CD4-positive, alpha-beta T cell (primary cell): ENCODE results near the gene HLF. TPM values are rescaled to one million over a fixed set of nuclear protein-coding genes. Genes with fewer than 3 reads are reported as not detected.

Experiments
- ATAC-seq: fragments of 200-7000 bp; cut with Tn5 transposase; one replicate; pipeline ENCODE4 v1.10.0; 2022; ENCODE audit warnings: mild to moderate bottlenecking; ENCODE audit not compliant: poor library complexity
- CTCF ChIA-PET: fragments of 350-600 bp; sonication (Branson Sonifier 250); formaldehyde crosslinking; loops from one replicate; lab custom pipeline; 2021; ENCODE audit warnings: antibody characterized with exemption, inconsistent platforms; lab: Charles Lee
- POLR2A ChIA-PET: fragments of 350-600 bp; sonication (Branson Sonifier 250); formaldehyde crosslinking; loops from one replicate; lab custom pipeline; 2021; ENCODE audit warnings: antibody characterized with exemption, inconsistent platforms; lab: Charles Lee
- DNase-seq, 14 experiments: peaks; one replicate each; pipeline ENCODE4 v3.0.0-alpha.2; 2013 to 2020; ENCODE audit warnings: mixed read lengths in 2 of 14
- H3K27ac ChIP-seq, 2 donors: one replicate each; pipeline versions ENCODE4 v1.5.1 to v1.7.0; 2013; ENCODE audit warnings: low read length in 2 of 2, low read depth in 1 of 2, mild to moderate bottlenecking in 1 of 2
- H3K27me3 ChIP-seq, 2 experiments: 1 replicate in 1 of 2; 2 replicates in 1 of 2; pipeline versions ENCODE4 v1.6.1 to v1.7.0; 2013; ENCODE audit warnings: low read length in 2 of 2, control low read depth in 1 of 2, mild to moderate bottlenecking in 1 of 2, moderate library complexity in 1 of 2; ENCODE audit not compliant: insufficient read depth in 2 of 2, control insufficient read depth in 1 of 2
- H3K36me3 ChIP-seq: one replicate; pipeline ENCODE4 v1.6.1; 2013; ENCODE audit warnings: low read length, control low read depth; ENCODE audit not compliant: insufficient read depth
- H3K4me1 ChIP-seq: one replicate; pipeline ENCODE4 v1.6.1; 2013; ENCODE audit warnings: low read length, control low read depth; ENCODE audit not compliant: insufficient read depth
- H3K4me3 ChIP-seq: one replicate; pipeline ENCODE4 v1.5.1; 2013; ENCODE audit warnings: mild to moderate bottlenecking, low read length, moderate library complexity
- H3K9me3 ChIP-seq, 2 experiments: 1 replicate in 1 of 2; 2 replicates in 1 of 2; pipeline versions ENCODE4 v1.6.1 to v1.7.0; 2013; ENCODE audit warnings: low read length in 2 of 2, mild to moderate bottlenecking in 2 of 2, control low read depth in 1 of 2, moderate library complexity in 1 of 2; ENCODE audit not compliant: control insufficient read depth in 1 of 2, insufficient read depth in 1 of 2
- H3K27ac Mint-ChIP-seq: one replicate; pipeline ENCODE4 v1.8.0; 2020; ENCODE audit warnings: mixed read lengths
- H3K27me3 Mint-ChIP-seq: one replicate; pipeline ENCODE4 v1.8.0; 2021; ENCODE audit warnings: mixed read lengths
- H3K36me3 Mint-ChIP-seq: one replicate; pipeline ENCODE4 v1.8.0; 2021; ENCODE audit warnings: low read depth, mixed read lengths
- H3K4me1 Mint-ChIP-seq: one replicate; pipeline ENCODE4 v1.8.0; 2021; ENCODE audit warnings: low read depth, mixed read lengths
- H3K4me3 Mint-ChIP-seq: one replicate; pipeline ENCODE4 v1.8.0; 2020; ENCODE audit warnings: mild to moderate bottlenecking, mixed read lengths
- H3K9me3 Mint-ChIP-seq: one replicate; pipeline ENCODE4 v1.8.0; 2020; ENCODE audit warnings: mixed read lengths
- intact Hi-C, 2 experiments: fragments of 100-400 bp; cut with DNase I in 1 of 2; cut with micrococcal nuclease in 1 of 2; formaldehyde crosslinking; loops; one replicate each; pipeline versions ENCODE4 v1.15.1 to v1.9.0; 2023 to 2025; cut with DNase I, micrococcal nuclease
- total RNA-seq, 174 experiments: library from RNA in 2 of 174; stranded (reverse) in 2 of 174; gene quantifications; one replicate each; pipeline ENCODE4 v1.2.3 and lab custom pipeline; 2021 to 2026
- TF ChIP-seq, protein P1 (sequence below): fragments of 200-600 bp; IDR thresholded peaks from one replicate; pipeline ENCODE4 v1.8.0; 2022; ENCODE audit warnings: antibody characterized with exemption, mild to moderate bottlenecking

Gene HLF
- total RNA-seq, 2 experiments from 2014 or later: 4.3 to 4.9 TPM

DNA sequence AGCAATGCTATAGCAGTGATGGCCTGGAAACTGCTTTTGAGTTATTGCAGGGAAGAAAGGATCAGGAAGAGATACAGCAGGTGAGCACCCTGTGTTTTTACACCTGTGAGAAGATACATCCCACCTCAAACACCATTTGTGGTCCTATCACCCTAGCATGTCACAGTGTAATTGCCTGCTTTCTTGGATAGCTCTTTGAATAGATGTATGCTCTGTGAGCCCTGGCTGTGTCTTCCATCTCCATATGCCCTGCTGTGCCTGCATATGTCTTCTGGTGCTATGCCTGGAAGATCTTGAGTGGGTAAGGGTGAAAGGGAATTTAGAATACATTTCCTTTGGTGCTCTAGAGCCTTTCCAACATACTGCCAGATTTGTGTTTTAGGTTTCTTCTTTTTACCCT, 15.5 kb downstream of the HLF start:
- CTCF ChIA-PET: no interaction called here
- intact Hi-C loops: no loop called here
- H3K27me3 ChIP-seq: no peaks in the 10 kb centered on the region
- no peaks in the 10 kb centered on the region for H3K36me3 ChIP-seq
- peaks cover 20% of the 10 kb centered on the region for H3K4me1 ChIP-seq
- POLR2A ChIA-PET: no interaction called here
- Mint-ChIP-seq H3K27ac (no peak overlapping the region), H3K4me1 (peaks cover 12% of the 10 kb centered on the region), H3K9me3 (no peaks in the 10 kb centered on the region), H3K4me3 (no peak overlapping the region), H3K27me3 (no peaks in the 10 kb centered on the region), H3K36me3 (no peaks in the 10 kb centered on the region)
- H3K9me3 ChIP-seq: no peaks in the 10 kb centered on the region
- H3K4me3 ChIP-seq: no peak overlapping the region
- H3K27ac ChIP-seq: no peak overlapping the region
- DNase-seq: no peak
- ATAC-seq: no peak
- TF ChIP-seq, protein P1, sequence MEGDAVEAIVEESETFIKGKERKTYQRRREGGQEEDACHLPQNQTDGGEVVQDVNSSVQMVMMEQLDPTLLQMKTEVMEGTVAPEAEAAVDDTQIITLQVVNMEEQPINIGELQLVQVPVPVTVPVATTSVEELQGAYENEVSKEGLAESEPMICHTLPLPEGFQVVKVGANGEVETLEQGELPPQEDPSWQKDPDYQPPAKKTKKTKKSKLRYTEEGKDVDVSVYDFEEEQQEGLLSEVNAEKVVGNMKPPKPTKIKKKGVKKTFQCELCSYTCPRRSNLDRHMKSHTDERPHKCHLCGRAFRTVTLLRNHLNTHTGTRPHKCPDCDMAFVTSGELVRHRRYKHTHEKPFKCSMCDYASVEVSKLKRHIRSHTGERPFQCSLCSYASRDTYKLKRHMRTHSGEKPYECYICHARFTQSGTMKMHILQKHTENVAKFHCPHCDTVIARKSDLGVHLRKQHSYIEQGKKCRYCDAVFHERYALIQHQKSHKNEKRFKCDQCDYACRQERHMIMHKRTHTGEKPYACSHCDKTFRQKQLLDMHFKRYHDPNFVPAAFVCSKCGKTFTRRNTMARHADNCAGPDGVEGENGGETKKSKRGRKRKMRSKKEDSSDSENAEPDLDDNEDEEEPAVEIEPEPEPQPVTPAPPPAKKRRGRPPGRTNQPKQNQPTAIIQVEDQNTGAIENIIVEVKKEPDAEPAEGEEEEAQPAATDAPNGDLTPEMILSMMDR: no peak

DNA sequence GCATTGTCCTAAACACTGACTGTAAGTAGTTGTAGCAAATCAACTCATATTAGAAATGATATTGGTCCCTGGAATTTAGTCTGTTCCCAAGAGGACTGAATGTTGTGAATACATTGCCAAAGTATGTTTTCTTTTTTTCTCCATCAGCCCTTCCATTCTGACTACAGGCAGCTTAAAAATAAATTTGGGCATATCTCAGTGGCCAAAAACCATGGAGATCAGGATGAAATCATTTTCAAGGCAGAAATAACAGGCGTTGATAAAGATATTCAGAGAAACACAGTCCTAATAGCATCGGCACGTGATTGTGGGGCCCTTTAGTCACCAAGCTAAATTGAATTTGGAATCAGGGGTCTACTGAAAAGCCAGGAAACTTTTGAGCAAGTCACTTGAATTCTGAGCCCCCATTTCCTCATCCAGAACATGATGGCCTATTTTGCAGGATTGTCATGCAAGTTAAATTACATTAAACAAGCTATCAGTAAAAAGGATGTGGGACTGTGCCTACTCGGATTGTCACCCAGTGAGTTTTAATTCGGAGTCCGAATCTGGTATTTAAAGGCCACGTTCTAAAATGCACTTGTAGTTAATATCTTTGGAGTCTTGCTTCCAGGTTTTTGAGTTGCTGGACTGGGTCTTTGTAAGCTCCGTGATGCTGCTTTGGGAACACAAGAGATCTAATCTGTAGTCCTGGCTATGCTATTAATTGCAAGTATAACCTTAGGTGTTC, 17.1 kb downstream of the HLF start:
- no peak overlapping the region for H3K27ac ChIP-seq
- no peaks in the 10 kb centered on the region for H3K9me3 ChIP-seq
- TF ChIP-seq, protein P1: no peak
- no peak overlapping the region for H3K4me3 ChIP-seq
- Mint-ChIP-seq H3K4me1 (peaks cover 12% of the 10 kb centered on the region), H3K27ac (no peak overlapping the region), H3K36me3 (no peaks in the 10 kb centered on the region), H3K9me3 (no peaks in the 10 kb centered on the region), H3K27me3 (no peaks in the 10 kb centered on the region), H3K4me3 (no peak overlapping the region)
- POLR2A ChIA-PET: no interaction called here
- H3K36me3 ChIP-seq: no peaks in the 10 kb centered on the region
- CTCF ChIA-PET: no interaction called here
- peaks cover 20% of the 10 kb centered on the region for H3K4me1 ChIP-seq
- intact Hi-C loops: no loop called here
- DNase-seq: no peak
- no peak for ATAC-seq
- H3K27me3 ChIP-seq: no peaks in the 10 kb centered on the region

DNA sequence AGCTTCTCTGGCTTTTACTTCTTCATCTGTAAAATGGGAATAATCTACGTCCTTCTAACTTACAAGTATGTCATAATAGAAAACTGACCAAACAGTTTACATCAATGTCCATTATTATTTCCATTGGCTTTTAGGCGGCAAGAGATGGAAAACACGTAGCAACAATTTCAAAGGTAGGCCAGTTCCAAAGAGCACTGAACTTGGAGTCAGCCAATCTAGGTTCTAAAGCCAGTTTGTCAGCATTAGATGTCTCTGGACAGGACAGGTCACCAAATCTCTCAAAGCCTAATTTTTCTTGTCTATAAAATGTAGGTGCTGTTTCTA, 17.6 kb downstream of the HLF start:
- POLR2A ChIA-PET: no interaction called here
- CTCF ChIA-PET: no interaction called here
- intact Hi-C loops: no loop called here

More for the DNA sequence above, 17.6 kb downstream of the HLF start:
- no peak overlapping the region for H3K27ac ChIP-seq
- no peaks in the 10 kb centered on the region for H3K9me3 ChIP-seq
- H3K9me3 Mint-ChIP-seq: no peaks in the 10 kb centered on the region
- ATAC-seq: no peak
- no peaks in the 10 kb centered on the region for H3K27me3 ChIP-seq
- no peak overlapping the region for H3K27ac Mint-ChIP-seq
- no peak overlapping the region for H3K4me3 Mint-ChIP-seq
- no peaks in the 10 kb centered on the region for H3K36me3 ChIP-seq
- DNase-seq: no peak
- H3K27me3 Mint-ChIP-seq: no peaks in the 10 kb centered on the region
- peaks cover 20% of the 10 kb centered on the region for H3K4me1 ChIP-seq
- H3K36me3 Mint-ChIP-seq: no peaks in the 10 kb centered on the region
- H3K4me1 Mint-ChIP-seq: peaks cover 12% of the 10 kb centered on the region
- TF ChIP-seq, protein P1: no peak
- no peak overlapping the region for H3K4me3 ChIP-seq
